HCEC 1CT (cell line): ENCODE data around the gene GRAMD1A.

Source experiments
- DNase-seq: peaks from one replicate; pipeline ENCODE4 v3.0.0-alpha.2; 2017

Gene GRAMD1A

DNA sequence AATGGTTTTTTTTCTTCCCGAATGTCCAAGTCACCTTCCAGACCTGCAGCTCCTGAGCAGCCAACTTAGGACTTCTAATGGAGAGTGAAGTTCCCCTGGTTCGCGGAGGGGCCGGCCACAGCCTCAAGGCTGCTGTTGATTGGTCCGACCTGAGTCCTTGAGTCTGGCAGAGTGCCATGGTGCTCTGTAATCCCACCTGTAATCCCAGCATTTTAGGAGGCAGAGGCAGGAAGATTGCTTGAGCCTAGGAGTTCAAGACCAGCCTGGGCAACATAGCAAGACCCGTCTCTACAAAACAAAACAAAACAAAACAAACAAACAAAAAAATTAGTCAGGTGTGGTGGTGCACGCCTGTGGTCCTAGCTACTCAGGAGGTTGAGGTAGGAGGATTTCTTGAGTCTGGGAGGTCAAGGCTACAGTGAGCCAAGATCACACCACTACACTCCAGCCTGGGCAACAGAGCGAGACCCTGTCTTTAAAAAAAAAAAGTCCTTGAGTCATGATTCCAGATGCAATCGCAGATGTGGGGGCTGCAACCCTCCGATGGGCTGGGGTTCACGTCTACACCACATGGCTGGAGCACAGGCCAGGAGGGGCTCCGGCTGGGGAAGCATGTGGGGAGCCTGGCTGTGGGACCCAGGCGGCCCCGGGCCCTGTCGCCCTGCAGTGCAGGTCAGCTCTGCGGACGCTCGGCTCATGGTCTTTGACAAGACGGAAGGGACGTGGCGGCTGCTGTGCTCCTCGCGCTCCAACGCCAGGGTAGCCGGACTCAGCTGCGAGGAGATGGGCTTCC lies 59.1 kb downstream of the GRAMD1A start:
- no peak for DNase-seq

GRCh38 chr19:35059799-35060091 lies 59.6 kb downstream of the GRAMD1A start:
- DNase-seq = no peak

- no peak for DNase-seq
These were observed 60.2 kb downstream of the GRAMD1A start for GRCh38 chr19:35060160-35060855.

GRCh38 chr19:35061583-35062373 lies 61.7 kb downstream of the GRAMD1A start:
- DNase-seq = no peak

DNA sequence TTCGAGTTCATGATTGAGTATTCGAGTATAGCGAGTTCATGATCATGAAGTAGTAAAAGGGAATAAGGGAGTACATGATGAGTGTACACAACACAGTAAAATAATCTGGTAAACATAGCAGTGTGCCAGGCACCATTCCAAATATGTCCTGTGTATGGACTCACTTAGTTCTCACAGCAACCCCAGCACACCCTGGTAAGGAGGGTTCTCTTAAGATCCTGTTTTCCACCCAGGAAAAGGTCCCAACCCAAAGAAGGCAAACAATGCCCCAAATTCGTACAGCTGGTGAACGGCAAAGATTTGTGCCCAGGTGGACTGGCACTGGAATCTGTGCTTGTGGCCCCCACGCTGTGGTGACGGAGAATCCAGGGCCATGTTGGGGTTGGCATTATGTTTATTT lies 62.8 kb downstream of the GRAMD1A start:
- DNase-seq = no peak

- peak; percentile 70 for DNase-seq
These were observed 64.1 kb downstream of the GRAMD1A start for GRCh38 chr19:35063940-35064818.

DNA sequence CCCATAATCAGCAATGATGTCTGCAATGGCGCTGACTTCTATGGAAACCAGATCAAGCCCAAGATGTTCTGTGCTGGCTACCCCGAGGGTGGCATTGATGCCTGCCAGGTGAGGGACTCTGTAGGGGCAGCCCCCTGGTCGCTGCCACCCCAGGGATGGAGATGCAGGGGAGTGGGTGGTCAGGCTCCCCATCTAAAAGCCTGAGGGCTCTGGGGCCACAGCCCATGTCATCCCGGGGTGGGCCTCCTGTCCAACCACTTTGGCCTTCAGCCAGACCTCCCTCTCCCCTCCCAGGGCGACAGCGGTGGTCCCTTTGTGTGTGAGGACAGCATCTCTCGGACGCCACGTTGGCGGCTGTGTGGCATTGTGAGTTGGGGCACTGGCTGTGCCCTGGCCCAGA lies 65.5 kb downstream of the GRAMD1A start:
- no peak for DNase-seq

DNA sequence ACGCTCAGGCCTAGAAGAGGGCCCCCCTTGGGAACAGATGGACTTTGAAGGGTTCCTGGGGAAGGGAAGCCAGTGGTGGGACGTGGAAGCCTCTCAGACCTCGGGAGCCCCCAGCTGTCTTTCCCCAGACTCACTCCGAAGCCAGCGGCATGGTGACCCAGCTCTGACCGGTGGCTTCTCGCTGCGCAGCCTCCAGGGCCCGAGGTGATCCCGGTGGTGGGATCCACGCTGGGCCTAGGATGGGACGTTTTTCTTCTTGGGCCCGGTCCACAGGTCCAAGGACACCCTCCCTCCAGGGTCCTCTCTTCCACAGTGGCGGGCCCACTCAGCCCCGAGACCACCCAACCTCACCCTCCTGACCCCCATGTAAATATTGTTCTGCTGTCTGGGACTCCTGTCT lies 66.0 kb downstream of the GRAMD1A start:
- DNase-seq = no peak

GRCh38 chr19:35066691-35067563 lies 66.8 kb downstream of the GRAMD1A start:
- peak; percentile 81 for DNase-seq

DNA sequence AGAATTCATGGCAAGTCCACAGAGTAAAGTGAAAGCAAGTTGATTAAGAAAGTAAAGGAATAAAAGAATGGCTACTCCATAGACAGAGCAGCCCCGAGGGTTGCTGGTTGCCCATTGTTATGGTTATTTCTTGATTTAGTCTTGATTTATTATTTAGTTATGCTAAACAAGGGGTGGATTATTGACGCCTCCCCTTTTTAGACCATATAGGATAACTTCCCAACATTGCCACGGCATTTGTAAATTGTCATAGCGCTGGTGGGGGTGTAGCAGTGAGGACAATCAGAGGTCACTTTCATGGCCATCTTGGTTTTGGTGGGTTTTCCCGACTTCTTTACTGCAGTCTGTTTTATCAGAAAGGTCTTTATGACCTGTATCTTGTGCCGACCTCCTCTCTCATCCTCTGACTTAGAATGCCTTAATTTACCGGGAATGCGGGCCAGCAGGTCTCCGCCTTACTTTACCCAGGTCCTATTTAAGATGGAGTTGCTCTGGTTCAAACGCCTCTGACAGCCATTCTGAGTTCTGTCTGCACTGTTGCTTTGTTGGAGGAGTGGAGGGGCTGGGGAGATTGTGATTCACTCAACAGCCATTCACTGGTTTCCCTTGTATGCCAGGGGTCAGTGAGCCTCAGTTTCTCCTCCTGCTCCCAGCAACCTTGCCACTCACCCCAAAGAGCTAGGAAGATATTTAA lies 69.0 kb downstream of the GRAMD1A start:
- no peak for DNase-seq

DNA sequence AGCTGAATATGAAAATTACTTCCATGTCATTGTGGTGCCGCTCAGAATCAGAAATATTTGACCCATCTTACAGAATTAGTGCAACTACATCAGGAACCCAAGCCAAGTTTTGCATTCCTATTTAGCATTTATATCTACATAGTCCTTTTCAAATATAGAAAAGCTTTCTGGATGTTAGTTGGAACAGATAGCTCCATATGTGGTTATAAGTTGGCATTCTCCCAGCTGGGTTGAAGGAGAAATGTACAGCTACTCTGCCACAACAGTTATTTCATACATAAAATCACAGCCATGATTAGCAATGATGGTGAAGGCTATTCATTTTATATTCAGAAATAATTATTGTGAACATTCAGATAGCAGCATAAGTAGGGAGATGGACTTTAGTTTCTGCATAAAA lies 69.6 kb downstream of the GRAMD1A start:
- no peak for DNase-seq

DNA sequence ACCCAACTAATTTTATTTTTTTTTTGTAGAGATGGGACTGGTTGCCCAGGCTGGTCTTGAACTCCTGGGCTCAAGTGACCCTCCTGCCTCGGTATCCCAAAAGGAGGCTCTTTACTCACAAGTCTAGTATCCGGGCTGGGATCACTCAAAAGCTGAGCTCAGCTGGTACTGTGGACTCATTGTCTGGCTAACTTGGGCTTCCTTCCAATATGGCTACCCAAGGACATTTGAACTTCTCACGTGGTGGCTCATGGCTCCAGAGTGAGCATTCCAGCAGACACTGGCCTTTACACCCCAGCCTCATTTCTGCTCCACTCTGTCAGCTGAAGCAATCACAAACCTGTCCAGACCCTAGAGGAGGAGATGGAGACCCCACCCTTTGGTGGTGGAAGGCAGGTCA lies 70.3 kb downstream of the GRAMD1A start:
- DNase-seq = no peak

- DNase-seq = no peak
These were observed 73.4 kb downstream of the GRAMD1A start for GRCh38 chr19:35073516-35073915.

- DNase-seq = no peak
These were observed 73.8 kb downstream of the GRAMD1A start for GRCh38 chr19:35073941-35074340.

- no peak for DNase-seq
These were observed 74.5 kb downstream of the GRAMD1A start for GRCh38 chr19:35074426-35075201.

- DNase-seq = no peak
These were observed 75.3 kb downstream of the GRAMD1A start for GRCh38 chr19:35075202-35076025.

GRCh38 chr19:35076026-35076370 lies 75.9 kb downstream of the GRAMD1A start:
- DNase-seq = no peak
